Hepatocyte (in vitro differentiated cells): ENCODE measurements around the gene RIPOR1.

ENCODE experiments used
- EZH2 ChIP-seq: fragments of 200-600 bp; sonication (generic); IDR thresholded peaks from 2 replicates; pipeline ENCODE4 v1.6.1; 2016; ENCODE audit warnings: antibody characterized with exemption, mild to moderate bottlenecking, borderline replicate concordance
- EZH2phosphoT487 ChIP-seq: fragments of 200-600 bp; sonication (generic); IDR thresholded peaks from one replicate; pipeline ENCODE4 v1.6.1; 2018; ENCODE audit warnings: antibody characterized with exemption, mild to moderate bottlenecking, low read depth, moderate library complexity; ENCODE audit not compliant: unreplicated experiment, severe bottlenecking
- TF ChIP-seq, protein P1 (sequence below): fragments of 200-600 bp; sonication (generic); IDR thresholded peaks from 2 replicates; pipeline ENCODE4 v1.5.1; 2016; ENCODE audit warnings: antibody characterized with exemption, mild to moderate bottlenecking; ENCODE audit not compliant: poor library complexity

- TF ChIP-seq, protein P1, sequence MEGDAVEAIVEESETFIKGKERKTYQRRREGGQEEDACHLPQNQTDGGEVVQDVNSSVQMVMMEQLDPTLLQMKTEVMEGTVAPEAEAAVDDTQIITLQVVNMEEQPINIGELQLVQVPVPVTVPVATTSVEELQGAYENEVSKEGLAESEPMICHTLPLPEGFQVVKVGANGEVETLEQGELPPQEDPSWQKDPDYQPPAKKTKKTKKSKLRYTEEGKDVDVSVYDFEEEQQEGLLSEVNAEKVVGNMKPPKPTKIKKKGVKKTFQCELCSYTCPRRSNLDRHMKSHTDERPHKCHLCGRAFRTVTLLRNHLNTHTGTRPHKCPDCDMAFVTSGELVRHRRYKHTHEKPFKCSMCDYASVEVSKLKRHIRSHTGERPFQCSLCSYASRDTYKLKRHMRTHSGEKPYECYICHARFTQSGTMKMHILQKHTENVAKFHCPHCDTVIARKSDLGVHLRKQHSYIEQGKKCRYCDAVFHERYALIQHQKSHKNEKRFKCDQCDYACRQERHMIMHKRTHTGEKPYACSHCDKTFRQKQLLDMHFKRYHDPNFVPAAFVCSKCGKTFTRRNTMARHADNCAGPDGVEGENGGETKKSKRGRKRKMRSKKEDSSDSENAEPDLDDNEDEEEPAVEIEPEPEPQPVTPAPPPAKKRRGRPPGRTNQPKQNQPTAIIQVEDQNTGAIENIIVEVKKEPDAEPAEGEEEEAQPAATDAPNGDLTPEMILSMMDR = no peak
- TF ChIP-seq EZH2 (no peak), EZH2phosphoT487 (no peak)
Observed at GRCh38 chr16:67518676-67519075, 10.0 kb upstream of the RIPOR1 start.
